GM12892 (cell line): ENCODE data around the gene METTL2B.
"Not testable (repeated sequence)": the region's sequence is repeated elsewhere in the genome, so short reads cannot be mapped to it uniquely, and the experiment has no call there.

Source experiments
- DNase-seq: peaks from one replicate; pipeline ENCODE4 v3.0.0; 2011; ENCODE audit not compliant: insufficient read length
- FAIRE-seq: peaks from 2 replicates; lab custom pipeline; 2011; peaks lifted over from hg19 to GRCh38; lab: Jason Lieb, UNC
- POLR2A ChIP-seq: IDR thresholded peaks from 2 replicates; pipeline ENCODE4 v1.6.1; 2011; ENCODE audit warnings: low read depth, low read length, control low read depth
- POLR2AphosphoS5 ChIP-seq: IDR thresholded peaks from 2 replicates; pipeline ENCODE4 v1.6.1; 2011; ENCODE audit warnings: low read depth, low read length, control low read depth
- TAF1 ChIP-seq: IDR thresholded peaks from 2 replicates; pipeline ENCODE4 v1.6.1; 2011; ENCODE audit warnings: low read depth, mild to moderate bottlenecking, control low read depth, low read length, borderline replicate concordance

Gene METTL2B

DNA sequence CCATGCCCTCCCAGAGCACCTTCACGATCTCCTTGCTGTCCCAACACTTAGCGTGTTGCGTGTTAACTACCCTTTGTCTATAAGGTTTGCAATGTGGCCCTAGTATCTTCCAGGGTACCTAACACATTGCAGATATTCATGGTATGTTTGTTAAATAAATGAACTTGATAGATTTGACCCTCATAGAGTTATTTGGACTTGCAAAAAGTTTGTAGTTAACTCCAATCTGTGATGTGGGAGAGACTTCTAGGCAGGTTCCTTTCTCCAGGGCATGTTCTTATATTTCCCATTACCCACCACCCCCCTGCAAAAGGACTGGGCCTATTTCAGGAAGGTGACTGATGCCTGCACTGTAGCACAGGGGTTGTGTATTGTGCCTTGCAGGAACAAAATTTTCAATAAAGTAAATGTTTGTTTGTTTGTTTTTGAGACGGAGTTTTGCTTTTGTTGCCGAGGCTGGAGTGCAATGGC lies 20.3 kb upstream of the METTL2B start:
- no peak for DNase-seq
- TF ChIP-seq POLR2AphosphoS5: no peak
- TF ChIP-seq TAF1: no peak
- no peak for TF ChIP-seq POLR2A
- FAIRE-seq: no peak

- DNase-seq, FAIRE-seq: not testable (repeated sequence)
Measured at GRCh38 chr7:128457385-128457784, 19.2 kb upstream of the METTL2B start.

- DNase-seq: no peak
- no peak for FAIRE-seq
- TF ChIP-seq POLR2AphosphoS5 (no peak), POLR2A (no peak)
Measured at GRCh38 chr7:128458956-128459355, 17.6 kb upstream of the METTL2B start.

DNA sequence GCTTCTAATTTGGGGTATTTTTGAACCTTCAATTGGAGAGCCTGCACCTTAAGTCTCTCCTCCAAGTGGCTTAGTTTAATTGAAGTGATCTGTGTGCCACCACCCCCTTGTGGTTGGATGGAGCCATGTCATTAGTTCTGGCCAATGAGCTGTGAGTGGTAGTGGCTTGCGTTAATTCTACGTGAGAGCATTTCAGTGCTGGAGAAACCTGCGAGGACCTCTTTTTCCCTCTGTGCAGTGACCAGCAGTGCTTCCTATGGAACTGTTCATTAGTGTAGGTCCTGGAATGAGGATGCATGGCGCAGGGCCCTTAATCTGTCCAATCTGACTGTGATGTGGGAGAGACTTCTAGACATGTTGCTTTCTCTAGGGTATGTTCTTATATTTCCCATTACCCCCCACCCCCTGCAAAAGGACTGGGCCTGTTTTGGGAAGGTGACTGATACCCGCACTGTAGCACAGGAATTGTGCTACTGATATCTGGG lies 17.1 kb upstream of the METTL2B start:
- peak; percentile 27 for FAIRE-seq
- no peak for TF ChIP-seq TAF1
- TF ChIP-seq POLR2A: no peak
- TF ChIP-seq POLR2AphosphoS5: no peak
- no peak for DNase-seq

DNA sequence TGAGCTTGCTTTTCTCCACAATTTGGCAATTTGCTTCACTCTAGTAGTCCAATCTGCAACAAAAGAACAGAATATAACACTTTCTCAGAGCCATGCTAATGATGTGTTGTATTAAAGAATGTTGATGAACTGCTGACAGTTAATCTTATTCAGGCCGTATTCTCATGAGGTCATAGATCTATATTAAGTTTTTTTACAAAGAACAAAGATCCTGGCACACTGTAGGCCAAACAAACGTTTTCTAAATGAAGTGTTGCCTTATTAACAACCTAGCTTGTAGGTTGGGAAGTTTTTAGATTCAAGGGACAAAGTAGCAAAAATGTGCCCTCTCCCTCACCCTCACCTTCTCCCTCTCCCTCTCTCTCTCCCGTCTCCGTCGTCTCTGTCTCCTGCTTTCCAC lies 14.1 kb upstream of the METTL2B start:
- DNase-seq (no peak), FAIRE-seq (no peak)
- TF ChIP-seq TAF1: no peak
- no peak for TF ChIP-seq POLR2A
- no peak for TF ChIP-seq POLR2AphosphoS5

DNA sequence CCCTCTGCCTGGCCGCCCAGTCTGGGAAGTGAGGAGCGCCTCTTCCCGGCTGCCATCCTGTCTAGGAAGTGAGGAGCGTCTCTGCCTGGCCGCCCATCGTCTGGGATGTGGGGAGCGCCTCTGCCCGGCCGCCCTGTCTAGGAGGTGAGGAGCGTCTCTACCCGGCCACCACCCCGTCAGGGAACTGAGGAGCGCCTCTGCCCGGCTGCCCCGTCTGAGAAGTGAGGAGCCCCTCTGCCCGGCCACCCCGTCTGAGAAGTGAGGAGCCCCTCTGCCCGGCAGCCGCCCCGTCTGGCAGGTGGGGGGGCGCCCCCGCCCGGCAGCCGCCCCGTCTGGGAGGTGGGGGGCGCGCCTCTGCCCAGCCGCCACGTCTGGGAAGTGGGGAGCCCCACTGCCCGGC lies 13.2 kb upstream of the METTL2B start:
- DNase-seq, FAIRE-seq: not testable (repeated sequence)

DNA sequence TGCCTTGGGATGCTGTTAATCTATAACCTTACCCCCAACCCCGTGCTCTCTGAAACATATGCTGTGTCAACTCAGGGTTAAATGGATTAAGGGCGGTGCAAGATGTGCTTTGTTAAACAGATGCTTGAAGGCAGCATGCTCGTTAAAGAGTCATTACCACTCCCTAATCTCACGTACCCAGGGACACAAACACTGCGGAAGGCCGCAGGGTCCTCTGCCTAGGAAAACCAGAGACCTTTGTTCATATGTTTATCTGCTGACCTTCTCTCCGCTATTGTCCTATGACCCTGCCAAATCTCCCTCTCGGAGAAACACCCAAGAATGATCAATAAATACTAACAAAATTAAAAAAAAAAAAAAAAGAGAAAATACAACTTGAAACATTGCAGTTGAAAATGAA lies 12.6 kb upstream of the METTL2B start:
- not testable (repeated sequence) for FAIRE-seq, DNase-seq

DNA sequence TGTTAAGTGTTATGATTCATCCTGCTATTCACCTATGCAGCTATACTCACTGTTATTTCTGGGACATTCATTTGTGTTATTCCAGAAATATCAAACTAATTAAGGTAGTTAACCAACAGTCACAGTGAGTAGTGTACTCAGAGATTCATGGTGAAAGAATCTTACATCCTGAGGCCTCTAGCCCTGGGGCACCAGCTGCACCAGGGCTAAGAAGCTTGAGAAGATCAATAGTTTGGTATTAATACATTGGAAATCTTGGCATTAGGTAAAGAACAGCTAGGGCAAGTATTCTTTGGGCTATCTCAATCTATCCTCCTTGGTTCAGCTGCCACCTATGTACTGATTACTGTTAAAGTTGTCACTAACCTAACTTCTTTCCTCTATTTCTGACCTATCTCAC lies 9.7 kb upstream of the METTL2B start:
- not testable (repeated sequence) for DNase-seq, FAIRE-seq

GRCh38 chr7:128477336-128477690 lies 765 bp downstream of the METTL2B start:
- DNase-seq, FAIRE-seq: not testable (repeated sequence)

GRCh38 chr7:128479082-128479481 lies 2.5 kb downstream of the METTL2B start:
- not testable (repeated sequence) for DNase-seq, FAIRE-seq

GRCh38 chr7:128488134-128488533 lies 11.6 kb downstream of the METTL2B start:
- DNase-seq, FAIRE-seq: not testable (repeated sequence)

DNA sequence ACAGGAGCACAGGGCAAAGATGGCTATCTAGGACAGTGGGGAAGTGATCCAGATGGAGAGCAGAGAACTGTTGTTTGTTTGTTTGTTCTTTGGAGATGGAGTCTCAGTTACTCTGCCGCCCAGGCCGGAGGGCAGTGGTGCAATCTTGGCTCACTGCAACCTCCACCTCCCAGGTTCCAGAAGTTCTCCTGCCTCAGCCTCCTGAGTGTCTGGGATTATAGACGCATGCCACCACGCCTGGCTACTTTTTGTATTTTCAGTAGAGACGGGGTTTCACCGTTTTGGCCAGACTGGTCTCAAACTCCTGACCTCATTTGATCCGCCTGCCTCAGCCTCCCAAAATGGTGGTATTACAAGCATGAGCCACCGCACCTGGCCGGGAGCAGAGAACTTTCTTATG lies 20.9 kb downstream of the METTL2B start:
- DNase-seq (no peak), FAIRE-seq (no peak)
- TF ChIP-seq TAF1 (no peak), POLR2AphosphoS5 (no peak), POLR2A (no peak)

- not testable (repeated sequence) for DNase-seq
- FAIRE-seq: peak; percentile 83
Measured at GRCh38 chr7:128505416-128505815, 28.9 kb downstream of the METTL2B start.

DNA sequence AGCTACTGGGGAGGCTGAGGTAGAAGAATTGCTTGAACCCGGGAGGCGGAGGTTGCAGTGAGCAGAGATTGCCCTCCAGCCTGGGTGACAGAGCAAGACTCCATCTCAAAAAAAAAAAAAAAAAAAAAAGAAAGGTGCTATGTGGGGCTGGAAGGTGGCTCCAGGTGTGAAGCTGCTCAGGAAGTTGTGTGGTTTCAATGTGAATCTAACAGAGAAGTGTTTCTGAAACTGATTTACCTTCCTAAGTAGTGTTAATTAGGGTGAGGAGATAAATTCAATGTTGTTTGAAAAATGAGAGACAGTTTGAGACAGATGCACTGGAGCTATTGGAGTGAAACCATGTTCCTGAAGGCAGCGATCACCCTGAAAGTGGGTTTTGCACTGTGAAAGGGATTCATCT lies 30.3 kb downstream of the METTL2B start:
- not testable (repeated sequence) for DNase-seq
- peak; percentile 62 for FAIRE-seq

DNA sequence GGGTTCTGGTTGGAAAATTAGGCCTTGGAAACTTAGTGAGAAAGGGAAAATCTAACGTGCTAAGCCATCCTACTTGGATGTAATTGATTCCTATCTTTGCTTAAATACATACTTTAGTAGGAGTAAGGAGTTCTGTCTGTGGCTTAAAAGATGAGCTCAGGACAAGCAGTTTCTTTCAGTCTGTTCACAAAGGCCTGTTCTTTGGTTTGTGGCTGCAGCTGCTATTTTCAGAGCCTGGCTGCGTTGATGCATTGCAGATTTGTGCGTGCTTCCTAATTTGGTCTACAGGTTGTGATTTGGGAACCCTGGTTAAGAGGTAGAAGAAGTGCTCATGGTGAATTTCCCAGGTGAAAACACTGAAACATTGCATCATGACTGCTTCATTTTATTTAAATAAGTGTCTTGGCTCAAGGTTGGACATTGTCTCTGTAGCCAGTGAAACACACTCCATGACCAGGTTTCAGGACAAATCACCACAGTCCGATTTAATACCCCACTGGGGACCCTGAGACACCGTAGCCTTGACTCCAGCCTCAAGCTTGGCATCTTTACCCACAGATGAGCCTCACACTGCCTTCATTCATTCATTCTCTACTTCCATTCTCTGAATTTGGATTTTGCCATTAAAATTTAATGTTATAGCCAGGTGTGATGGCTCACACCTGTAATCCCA lies 30.9 kb downstream of the METTL2B start:
- peak; percentile 80 for FAIRE-seq
- DNase-seq: not testable (repeated sequence)

- FAIRE-seq, DNase-seq: not testable (repeated sequence)
Measured at GRCh38 chr7:128511692-128512091, 35.1 kb downstream of the METTL2B start.

DNA sequence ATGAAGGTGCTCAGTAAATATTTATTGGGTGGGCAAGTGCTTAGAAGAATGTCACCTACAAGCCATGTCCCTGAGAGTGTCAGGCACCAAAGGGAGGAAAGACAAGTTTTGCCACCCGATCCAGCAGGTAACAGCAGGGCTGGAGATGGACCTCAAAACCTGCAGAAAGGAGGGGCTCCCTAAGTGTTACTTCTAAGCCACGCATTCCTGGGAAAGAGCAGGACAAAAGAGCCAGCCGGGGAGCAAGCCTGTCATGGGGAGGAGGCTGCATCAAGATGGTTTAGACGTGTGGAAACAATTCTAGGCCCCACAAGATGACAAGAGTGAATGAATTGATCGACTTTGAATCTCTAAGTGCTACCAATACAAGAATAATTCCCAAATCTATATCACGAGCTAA lies 38.7 kb downstream of the METTL2B start:
- FAIRE-seq, DNase-seq: not testable (repeated sequence)

- not testable (repeated sequence) for FAIRE-seq, DNase-seq
Measured at GRCh38 chr7:128517023-128517422, 40.5 kb downstream of the METTL2B start.

DNA sequence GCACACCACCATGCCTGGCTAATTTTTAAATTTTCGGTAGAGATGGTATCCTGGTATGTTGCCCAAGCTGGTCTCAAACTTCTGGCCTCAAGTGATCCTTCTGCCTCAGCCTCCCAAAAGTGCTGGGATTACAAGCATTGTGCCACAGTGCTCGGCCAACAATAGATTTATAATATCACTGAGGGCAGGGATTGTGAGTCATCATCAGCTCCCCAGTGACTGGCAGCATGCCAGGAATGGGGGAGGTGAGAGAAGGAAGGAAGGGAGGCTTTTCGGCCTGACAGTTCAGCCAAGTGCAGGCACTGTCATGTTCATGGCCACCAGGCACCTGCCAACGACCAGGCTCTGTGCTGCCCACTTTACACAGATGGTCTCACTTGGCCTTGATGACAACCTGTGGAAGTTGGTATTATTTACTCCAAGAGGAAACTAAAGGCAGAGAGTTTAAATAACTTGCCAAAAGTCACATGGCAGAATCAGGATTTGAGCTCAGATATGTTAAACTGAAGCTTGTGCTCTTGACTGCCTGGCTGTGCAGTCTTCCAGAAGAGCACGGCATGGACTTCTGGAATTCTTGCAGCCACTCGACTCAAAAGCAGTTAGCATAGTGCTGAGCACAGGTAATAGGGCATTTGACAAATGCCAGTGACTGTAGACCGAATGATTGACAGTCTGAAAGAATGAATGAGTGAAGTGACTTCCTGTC lies 46.8 kb downstream of the METTL2B start:
- not testable (repeated sequence) for DNase-seq, FAIRE-seq
